GM10847 (cell line): Measurements from ENCODE around the gene CCDC15.

Experiments used
- POLR2A ChIP-seq: IDR thresholded peaks from 2 replicates; pipeline ENCODE4 v1.6.1; 2011; ENCODE audit not compliant: insufficient read length; ENCODE audit errors: extremely low read depth

The CCDC15 gene

DNA sequence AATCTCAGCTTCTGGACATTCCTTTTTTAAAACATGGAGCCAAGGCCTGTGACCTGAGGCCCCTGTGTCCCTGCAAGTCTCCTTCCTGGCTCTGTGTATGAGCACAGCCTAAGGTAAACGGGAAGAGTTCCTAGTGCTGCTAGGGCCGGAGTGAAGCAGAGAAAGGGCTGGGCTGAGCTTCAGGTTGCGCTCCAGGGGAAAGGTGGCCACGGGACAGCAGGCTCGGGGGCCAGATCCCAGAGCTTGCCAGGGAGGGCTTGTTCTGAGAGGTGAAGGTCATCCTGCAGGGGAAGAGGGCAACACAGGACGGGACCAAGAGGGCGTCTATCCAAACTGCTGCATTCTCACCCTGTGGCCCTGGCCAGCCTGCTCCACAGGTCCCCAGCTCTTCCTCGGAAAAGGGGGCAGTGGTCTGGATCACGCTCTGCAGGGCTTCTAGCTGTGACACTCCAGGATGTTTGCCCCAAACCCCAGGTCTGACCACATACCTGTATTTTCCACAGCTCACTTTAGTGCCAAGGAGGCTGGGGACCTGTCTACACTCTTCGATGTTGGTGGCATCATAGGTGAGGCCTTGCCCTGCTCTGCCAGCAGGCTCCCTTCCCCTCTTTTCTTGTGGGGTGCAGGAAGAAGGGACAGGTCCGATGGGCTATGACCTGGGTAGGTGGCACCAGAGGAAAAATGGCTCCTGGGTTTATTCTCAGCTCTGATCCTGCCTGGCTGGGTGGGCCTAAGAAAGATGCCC is 129.5 kb downstream of the CCDC15 start:
- no peak for TF ChIP-seq POLR2A

- no peak for TF ChIP-seq POLR2A
Observed at GRCh38 chr11:125084057-125084416, 130.0 kb downstream of the CCDC15 start.

DNA sequence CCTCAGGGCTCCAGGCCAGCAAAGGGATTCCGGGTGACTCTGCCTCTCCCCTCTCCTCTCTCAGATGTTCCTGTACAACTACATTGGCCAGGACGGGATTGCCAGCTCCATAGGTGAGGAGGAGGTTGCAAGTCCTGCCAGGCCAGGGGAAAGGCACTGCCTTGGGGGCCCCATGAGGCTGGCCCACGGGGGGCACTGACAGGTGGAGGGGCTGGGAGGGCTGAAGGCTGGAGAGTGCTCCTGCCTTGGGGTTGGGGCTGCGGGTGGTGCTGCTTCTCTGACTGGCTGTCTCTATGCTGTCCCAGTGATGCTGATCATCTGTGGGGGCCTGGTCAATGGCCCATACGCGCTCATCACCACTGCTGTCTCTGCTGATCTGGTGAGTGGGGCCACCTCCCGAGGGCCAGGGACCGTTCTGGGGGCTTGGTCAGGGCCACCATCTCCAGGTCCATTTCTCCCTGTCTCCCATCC is 130.8 kb downstream of the CCDC15 start:
- TF ChIP-seq POLR2A, result no peak

DNA sequence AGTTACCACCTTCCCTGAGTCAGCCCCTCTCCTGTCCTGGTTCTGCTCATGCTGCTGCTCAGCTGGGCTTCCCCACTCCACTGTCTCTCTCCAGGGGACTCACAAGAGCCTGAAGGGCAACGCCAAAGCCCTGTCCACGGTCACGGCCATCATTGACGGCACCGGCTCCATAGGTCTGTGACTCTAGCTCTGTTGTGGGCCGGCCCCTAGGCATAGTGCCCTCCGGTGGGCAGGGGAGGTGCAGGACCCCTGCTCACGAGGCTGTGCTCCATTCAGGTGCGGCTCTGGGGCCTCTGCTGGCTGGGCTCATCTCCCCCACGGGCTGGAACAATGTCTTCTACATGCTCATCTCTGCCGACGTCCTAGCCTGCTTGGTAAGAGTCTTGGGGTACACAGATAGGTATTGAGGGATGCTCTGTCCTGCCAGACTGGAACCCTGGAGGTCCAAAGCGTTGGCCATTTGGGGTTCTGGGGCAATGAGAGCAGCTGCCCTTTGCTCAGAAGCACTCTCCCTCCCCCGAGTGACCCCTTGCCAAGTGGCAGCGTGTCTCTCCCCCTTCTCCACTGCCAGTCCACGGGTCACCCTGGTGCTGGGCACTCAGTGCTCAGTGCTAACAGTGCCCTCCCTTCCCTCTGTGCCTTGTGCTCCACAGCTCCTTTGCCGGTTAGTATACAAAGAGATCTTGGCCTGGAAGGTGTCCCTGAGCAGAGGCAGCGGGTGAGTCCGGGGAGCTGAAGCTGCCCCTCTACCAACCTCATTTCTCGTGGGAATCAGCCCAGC is 131.5 kb downstream of the CCDC15 start:
- TF ChIP-seq POLR2A, result no peak

DNA sequence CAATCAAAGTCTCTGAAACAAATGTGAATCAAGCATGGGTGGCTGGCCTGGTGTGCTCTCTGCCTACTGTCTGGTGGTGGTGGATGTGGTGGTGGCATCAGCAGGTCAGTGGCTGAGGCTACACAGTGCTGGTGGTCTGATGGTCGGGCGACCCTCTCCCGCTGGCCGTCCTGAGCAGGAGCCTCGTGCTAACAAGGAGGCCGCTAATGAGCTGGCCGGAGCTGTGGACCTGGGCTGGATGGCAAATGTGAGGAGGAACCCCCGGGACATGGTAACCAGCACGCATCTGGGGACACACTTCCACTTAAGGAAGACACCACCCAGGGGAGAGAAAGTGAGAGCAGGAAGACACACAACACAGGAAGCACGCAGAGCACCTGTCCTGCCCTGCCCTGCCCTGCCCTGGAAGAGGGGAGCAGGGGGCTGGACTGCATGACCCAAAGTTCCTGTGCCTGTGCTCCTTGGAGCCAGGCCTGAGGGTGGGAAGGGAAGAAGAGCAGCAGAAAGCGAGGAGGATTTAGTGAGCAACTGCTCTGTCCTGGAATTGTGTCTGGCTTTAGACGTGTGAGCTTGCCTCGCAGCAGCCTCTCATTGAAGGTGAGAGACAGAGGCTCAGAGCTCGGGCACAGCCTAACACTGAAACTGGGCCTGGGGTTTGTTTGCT is 132.8 kb downstream of the CCDC15 start:
- no peak for TF ChIP-seq POLR2A

GRCh38 chr11:125088123-125088522 is 134.1 kb downstream of the CCDC15 start:
- TF ChIP-seq POLR2A, result no peak

DNA sequence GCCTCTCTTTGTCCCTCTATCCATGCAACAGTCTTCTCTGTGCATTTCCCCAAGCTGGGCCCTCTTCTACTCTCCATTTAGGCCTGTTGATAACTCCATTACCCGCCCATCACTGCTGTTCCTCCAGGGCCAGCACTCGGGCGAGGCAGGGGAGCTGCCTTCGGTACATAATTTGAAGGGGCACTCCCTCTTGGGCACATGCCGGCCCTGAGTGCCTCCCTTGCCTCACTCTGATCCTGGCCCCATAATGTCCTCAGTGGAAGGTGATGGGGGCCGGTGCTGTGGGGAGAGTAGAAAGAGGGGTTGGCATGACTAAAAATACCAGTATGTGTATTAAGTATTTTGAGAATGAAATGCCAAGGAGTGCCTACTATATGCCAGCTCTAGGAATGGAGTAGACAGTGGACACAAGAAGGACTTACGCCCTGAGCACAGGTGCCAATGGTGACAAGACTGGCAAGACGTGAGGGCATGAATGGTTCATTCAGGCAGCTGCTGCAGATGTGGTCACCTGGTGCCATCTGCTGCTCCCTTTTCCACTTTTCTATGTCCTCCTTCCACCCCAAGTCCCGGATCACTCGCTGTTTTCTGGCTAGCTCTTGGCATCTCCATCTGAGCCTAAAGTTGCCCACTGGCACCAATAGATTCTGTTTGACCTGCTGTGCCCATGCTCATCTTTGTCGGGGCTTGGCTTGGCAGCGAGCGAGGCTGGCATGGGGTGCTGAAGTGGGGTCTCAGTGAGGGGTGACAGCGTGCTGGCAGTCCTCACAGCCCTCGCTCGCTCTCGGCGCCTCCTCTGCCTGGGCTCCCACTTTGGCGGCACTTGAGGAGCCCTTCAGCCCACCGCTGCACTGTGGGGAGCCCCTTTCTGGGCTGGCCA is 134.8 kb downstream of the CCDC15 start:
- TF ChIP-seq POLR2A, result no peak

- no peak for TF ChIP-seq POLR2A
Observed at GRCh38 chr11:125090816-125091215, 136.8 kb downstream of the CCDC15 start.
